GM19239 (cell line): ENCODE measurements around the gene ULK3.

Experiments used
- DNase-seq: peaks from one replicate; pipeline ENCODE4 v3.0.0; 2011; ENCODE audit warnings: low spot score; ENCODE audit not compliant: insufficient read length
- FAIRE-seq: peaks from 2 replicates; lab custom pipeline; 2011; peaks lifted over from hg19 to GRCh38; lab: Jason Lieb, UNC

The ULK3 gene

GRCh38 chr15:74828835-74829234 lies 14.1 kb downstream of the ULK3 start:
- DNase-seq (no peak), FAIRE-seq (no peak)

GRCh38 chr15:74827614-74828013 lies 15.3 kb downstream of the ULK3 start:
- DNase-seq (no peak), FAIRE-seq (no peak)

DNA sequence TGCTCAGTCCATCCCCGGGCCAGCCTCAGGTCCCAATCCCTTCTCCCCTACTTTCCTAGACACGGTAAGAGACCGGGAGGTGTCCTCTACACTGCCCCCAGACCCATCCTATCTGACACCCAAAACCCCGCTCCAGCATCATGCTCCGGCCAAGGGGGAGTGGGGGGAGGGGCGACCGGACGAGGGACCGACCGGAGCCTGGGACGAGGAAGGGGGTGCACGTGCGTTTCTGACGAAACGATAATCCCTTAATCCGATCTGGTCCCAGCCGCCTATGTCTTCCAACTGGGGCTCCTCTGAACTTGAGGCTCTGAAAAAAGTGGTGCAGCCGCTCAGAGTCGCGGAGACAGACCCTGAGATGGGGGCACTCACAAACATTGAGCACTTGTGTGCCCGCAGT lies 16.0 kb downstream of the ULK3 start:
- FAIRE-seq (no peak), DNase-seq (no peak)

- FAIRE-seq (no peak), DNase-seq (no peak)
These were observed 16.6 kb downstream of the ULK3 start, which contains the start of gene CPLX3 for GRCh38 chr15:74826364-74826819. CPLX3 (plus strand) TSS chr15:74826627; CDS start chr15:74826704, 77 bp downstream.

DNA sequence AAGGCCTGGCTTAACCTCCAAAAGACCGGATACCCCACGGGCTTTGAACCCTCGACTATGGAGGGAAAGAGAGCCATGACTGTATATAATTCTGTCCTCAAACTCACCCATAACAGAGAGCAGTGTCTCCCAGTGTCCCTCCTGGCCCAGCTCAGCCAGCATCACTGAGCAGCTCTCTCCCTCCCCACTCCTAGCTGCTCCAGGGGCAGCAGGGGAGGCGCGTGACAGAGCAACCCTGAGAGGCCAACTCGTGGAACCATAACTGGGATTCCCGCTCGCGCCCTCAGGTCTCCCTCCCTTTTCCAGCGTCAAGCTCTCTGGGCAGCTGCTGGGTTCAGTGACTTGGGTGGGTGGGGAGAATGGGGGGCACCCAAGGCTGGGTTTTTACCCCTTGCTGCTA lies 17.1 kb downstream of the ULK3 start:
- no peak for FAIRE-seq
- DNase-seq, result no peak

DNA sequence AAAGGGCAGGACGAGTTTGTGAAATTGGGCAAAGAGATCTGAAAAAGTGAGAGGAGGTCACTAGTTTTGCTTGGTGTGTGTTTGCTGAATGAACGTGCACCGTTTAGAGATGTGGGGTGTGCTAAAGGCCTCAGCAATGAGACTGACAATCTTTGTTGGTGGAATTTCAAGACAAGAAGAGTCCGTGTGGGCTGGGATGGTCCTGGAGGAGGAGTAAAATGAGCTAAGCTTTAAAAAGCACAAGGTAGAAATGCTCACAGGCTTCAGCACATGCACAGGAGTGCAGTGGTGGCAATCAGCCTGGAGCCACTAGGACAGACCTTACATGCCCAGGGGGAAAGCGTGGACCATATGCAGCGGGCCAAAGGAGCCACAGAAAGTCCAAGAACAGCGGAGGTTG lies 18.0 kb downstream of the ULK3 start:
- FAIRE-seq (no peak), DNase-seq (no peak)

GRCh38 chr15:74823324-74823723 lies 19.6 kb downstream of the ULK3 start:
- FAIRE-seq (no peak), DNase-seq (no peak)

GRCh38 chr15:74822233-74822632 lies 20.7 kb downstream of the ULK3 start:
- DNase-seq, result no peak
- no peak for FAIRE-seq

DNA sequence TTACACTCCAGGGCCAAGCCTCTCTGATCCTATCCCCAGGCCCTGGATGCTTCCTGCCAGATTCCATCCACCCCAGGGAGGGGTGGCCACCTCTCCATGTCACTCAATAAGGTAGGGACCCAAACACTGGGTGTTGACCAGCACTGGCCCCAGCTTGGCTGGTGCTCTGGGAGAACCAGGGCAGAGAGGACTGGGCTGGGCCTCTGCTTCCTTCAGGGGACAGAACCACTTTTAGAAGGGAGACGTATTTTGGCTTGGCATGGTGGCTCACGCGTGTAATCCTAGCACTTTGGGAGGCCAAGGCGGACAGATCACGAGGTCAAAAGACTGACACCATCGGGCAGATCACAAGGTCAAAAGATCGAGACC lies 21.2 kb downstream of the ULK3 start:
- DNase-seq (no peak), FAIRE-seq (no peak)

GRCh38 chr15:74821091-74821789 lies 21.7 kb downstream of the ULK3 start:
- DNase-seq (peak; percentile 82), FAIRE-seq (peak; percentile 88)

GRCh38 chr15:74820056-74820455 lies 22.9 kb downstream of the ULK3 start:
- no peak for FAIRE-seq

DNA sequence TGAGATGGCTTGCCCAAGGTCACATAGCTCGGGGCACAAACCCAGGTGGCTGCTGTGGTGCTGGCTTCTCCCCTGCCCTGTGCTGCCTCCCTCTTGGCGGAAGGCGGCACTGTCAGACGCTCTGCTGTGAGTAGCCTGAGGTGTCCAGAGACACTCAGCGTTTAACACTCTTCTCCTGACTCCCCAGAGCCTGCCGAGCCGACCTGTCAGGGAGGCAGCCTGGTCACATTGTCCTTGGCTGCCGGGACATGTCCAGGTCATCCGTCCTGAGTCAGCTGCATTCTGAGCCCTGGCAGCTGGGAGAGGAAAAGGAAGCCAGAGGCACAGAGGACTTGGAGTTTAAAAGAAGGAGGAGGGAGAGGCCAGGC lies 25.6 kb downstream of the ULK3 start:
- FAIRE-seq (no peak), DNase-seq (no peak)

More at GRCh38 chr15:74820056-74820455, 22.9 kb downstream of the ULK3 start:
- DNase-seq, result no peak

- DNase-seq (no peak), FAIRE-seq (peak; percentile 44)
These were observed 26.2 kb downstream of the ULK3 start for GRCh38 chr15:74816624-74817369.

DNA sequence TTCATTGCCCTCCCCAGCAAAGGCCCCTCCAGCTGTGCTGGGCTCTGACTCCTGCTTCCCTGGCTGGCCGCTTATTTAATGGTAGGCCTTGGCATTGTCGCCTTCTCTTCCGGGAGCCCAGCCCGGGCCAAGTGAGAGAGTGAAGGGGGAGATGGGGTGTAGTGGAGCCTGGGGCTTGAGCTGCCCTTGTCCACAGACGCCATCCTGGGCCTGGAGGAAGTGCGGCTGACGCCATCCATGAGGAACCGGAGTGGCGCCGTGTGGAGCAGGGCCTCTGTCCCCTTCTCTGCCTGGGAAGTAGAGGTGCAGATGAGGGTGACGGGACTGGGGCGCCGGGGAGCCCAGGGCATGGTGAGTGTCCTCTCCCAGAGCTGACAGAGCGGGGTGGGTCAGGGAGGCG lies 27.0 kb downstream of the ULK3 start:
- no peak for DNase-seq
- FAIRE-seq, result no peak

- DNase-seq, result no peak
- FAIRE-seq, result no peak
These were observed 27.6 kb downstream of the ULK3 start for GRCh38 chr15:74815121-74815934.

GRCh38 chr15:74812533-74812932 lies 30.4 kb downstream of the ULK3 start, which contains the start of gene LMAN1L:
LMAN1L (plus strand) TSS chr15:74812835; CDS start chr15:74812855, 20 bp downstream.
- no peak for FAIRE-seq
- DNase-seq, result no peak

- FAIRE-seq (no peak), DNase-seq (no peak)
These were observed 33.0 kb downstream of the ULK3 start for GRCh38 chr15:74809956-74810355.

DNA sequence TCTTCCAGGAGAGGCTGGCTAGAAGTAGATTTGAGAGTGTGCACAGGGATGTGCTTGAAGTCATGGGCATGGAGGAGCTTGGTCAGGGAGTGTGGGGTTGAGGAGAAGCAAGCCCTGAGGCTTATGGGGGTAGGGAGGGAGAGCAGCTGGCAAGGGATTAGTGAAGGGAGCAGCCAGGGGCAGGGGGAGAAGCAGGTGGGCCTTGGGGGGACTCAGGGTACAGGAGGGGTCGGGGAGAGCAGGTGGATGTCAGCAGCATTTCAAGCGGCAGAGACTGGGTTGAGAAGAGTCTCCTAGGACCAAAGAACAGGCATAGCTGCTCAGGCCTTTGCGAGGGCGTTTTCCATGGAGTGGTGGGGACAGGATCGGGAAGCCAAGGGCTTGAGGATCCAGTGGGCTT lies 33.7 kb downstream of the ULK3 start:
- FAIRE-seq, result no peak

DNA sequence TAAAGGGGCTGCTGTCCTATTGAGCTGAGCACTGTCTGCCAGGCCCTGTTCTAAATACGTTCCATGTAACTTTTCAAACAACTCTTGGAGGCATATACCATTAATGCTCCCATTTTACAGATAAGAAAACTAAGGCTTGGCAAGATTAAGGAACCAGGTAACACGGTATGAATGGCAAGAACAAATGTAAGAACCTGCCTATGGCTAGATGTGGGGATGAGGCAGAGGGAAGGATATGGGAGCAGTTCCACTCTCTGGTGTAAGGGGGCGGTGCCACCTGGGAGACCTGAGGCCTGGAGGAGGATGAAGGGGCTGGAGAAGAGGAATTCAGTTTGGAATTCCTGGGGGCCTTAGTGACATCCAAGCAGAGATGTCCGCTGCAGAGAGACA lies 34.1 kb downstream of the ULK3 start:
- DNase-seq (no peak), FAIRE-seq (no peak)

More for the DNA sequence above, 33.7 kb downstream of the ULK3 start:
- no peak for DNase-seq

- no peak for DNase-seq
- no peak for FAIRE-seq
These were observed 34.7 kb downstream of the ULK3 start for GRCh38 chr15:74808078-74808839.
